Ishikawa (cell line): ENCODE measurements around the gene STAC2.

Experiments used
- CEBPB ChIP-seq: IDR thresholded peaks from 2 replicates; pipeline ENCODE4 v1.6.1; 2012
- CREB1 ChIP-seq: IDR thresholded peaks from 2 replicates; pipeline ENCODE4 v1.6.1; 2012; ENCODE audit warnings: low read depth
- EGR1 ChIP-seq: IDR thresholded peaks from 2 replicates; pipeline ENCODE4 v1.6.1; 2012
- EP300 ChIP-seq: IDR thresholded peaks from 2 replicates; pipeline ENCODE4 v1.6.1; 2012; ENCODE audit warnings: borderline replicate concordance
- FOXM1 ChIP-seq: IDR thresholded peaks from 2 replicates; pipeline ENCODE4 v1.6.1; 2012; ENCODE audit warnings: low read depth, borderline replicate concordance
- RAD21 ChIP-seq: IDR thresholded peaks from 2 replicates; pipeline ENCODE4 v1.6.1; 2012; ENCODE audit warnings: low read depth
- REST ChIP-seq: IDR thresholded peaks from 2 replicates; pipeline ENCODE4 v1.6.1; 2012; ENCODE audit warnings: low read depth, mild to moderate bottlenecking
- TEAD4 ChIP-seq: IDR thresholded peaks from 2 replicates; pipeline ENCODE4 v1.6.1; 2012
- YY1 ChIP-seq: IDR thresholded peaks from 2 replicates; pipeline ENCODE4 v1.6.1; 2012; ENCODE audit warnings: low read depth
- TF ChIP-seq, protein P1 (sequence below): IDR thresholded peaks from 2 replicates; pipeline ENCODE4 v1.6.1; 2012

DNA sequence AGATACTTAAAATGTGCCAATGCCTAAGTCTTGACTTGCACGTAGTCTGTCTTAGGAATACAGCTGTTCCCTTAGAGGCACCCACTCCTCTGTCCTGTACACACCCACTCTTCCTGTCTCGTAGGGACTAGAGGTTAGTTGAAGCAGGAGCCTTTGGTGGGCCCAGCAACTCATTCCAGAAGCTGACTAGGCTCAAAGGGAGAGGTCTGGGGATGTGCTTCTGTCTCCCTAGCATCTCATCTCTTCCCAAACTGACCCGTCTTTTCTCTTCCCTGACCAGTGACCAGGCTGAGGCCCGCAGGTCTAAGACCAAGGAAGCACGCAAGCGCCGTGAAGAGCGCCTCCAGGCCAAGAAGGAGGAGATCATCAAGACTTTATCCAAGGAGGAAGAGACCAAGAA, 21.5 kb downstream of the STAC2 start:
- TF ChIP-seq REST: no peak
- no peak for TF ChIP-seq CREB1
- no peak for TF ChIP-seq CEBPB
- no peak for TF ChIP-seq FOXM1
- TF ChIP-seq, protein P1, sequence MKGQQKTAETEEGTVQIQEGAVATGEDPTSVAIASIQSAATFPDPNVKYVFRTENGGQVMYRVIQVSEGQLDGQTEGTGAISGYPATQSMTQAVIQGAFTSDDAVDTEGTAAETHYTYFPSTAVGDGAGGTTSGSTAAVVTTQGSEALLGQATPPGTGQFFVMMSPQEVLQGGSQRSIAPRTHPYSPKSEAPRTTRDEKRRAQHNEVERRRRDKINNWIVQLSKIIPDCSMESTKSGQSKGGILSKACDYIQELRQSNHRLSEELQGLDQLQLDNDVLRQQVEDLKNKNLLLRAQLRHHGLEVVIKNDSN: no peak
- TF ChIP-seq YY1: no peak
- no peak for TF ChIP-seq RAD21
- TF ChIP-seq EP300: no peak
- no peak for TF ChIP-seq EGR1
- TF ChIP-seq TEAD4: no peak
